C4-2B (cell line): ENCODE results near the gene RNF111.

ENCODE experiments used
- H3K27ac ChIP-seq: fragments of 450-650 bp; 2 replicates; pipeline ENCODE4 v1.5.1; 2017
- ZFX ChIP-seq: fragments of 450-650 bp; IDR thresholded peaks from 2 replicates; pipeline ENCODE4 v1.6.1; 2017
- TF ChIP-seq, protein P1 (sequence below): fragments of 450-650 bp; conservative IDR thresholded peaks from 2 replicates; pipeline ENCODE4 v1.5.1; 2017; ENCODE audit warnings: mild to moderate bottlenecking

Gene RNF111

DNA sequence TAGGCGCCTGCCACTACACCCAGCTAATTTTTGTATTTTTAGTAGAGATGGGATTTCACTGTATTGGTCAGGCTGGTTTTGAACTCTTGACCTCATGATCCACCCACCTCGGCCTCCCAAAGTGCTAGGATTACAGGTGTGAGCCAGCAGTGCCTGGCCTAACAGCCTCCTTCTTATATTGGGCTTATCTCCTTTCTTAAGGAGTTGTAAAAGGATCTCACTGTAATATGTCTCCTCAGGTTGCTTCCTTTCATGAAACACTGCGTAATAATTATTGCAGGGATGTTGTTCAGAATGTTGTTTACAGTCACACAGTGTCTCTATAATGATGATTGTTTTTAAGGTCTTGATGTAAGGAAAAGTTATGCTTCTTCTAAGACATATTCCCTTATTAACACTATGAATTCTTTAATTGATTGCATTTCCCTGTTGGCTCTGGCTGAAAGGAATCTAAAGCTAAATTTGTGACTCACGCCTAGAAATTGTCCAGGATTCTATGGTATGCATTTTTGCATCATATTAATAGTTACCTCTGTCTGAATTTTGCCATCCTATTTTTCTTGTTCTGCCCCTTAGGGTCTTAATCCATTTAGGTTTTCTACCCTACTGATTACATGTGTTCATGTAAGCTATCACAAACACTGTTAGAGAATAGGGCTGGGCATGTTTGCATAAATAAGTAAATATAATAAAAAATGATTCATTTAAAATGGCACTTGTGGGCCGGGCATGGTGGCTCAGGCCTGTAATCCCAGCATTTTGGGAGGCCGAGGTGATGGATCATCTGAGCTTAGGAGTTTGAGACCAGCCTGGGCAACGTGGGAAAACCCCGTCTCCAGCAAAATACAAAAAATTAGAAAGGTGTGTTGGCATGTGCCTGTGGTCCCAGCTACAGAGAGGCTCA, 24.5 kb upstream of the RNF111 start:
- TF ChIP-seq, protein P1, sequence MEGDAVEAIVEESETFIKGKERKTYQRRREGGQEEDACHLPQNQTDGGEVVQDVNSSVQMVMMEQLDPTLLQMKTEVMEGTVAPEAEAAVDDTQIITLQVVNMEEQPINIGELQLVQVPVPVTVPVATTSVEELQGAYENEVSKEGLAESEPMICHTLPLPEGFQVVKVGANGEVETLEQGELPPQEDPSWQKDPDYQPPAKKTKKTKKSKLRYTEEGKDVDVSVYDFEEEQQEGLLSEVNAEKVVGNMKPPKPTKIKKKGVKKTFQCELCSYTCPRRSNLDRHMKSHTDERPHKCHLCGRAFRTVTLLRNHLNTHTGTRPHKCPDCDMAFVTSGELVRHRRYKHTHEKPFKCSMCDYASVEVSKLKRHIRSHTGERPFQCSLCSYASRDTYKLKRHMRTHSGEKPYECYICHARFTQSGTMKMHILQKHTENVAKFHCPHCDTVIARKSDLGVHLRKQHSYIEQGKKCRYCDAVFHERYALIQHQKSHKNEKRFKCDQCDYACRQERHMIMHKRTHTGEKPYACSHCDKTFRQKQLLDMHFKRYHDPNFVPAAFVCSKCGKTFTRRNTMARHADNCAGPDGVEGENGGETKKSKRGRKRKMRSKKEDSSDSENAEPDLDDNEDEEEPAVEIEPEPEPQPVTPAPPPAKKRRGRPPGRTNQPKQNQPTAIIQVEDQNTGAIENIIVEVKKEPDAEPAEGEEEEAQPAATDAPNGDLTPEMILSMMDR: no peak
- TF ChIP-seq ZFX: no peak

DNA sequence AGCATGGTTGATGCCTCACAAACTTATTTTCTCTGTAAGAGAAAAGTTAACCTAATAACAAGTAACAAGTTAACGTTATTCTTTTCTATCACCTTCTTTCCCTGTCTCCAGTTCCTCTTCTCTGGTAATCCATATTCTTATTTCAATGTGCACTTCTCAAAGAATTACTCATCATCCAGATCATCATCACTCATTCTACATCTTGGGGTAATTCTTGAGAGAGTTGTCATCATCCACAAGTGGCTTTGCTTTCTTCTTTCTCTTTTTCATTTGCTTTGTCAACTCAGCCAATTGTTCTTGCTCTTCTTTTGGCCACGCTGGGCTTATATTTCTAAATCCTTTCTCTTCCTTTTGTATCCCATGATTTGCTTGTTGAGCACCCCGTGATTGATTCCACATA, 20.8 kb upstream of the RNF111 start:
- no peak overlapping the region for H3K27ac ChIP-seq
- no peak for TF ChIP-seq ZFX
- TF ChIP-seq, protein P1: no peak

More for the DNA sequence above, 24.5 kb upstream of the RNF111 start:
- H3K27ac ChIP-seq: no peak overlapping the region

DNA sequence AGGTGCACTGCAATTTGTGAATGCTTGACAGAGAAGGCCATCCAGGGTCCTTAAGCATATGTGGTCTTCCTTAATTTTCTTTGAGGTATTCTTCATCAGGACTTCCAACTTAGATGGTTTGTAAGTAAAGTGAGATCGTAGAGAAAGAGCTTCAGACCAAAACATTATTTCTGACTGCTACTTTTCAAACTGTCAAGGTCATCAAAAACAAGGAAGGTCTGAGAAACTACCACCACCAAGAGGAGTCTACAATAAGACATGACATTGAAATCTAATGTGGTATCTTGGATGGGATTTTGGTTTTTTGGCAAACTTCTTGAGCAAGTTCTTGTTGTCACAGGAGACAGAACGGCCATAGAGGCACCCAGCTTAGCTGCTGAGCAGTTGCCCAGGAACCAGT, 20.0 kb upstream of the RNF111 start:
- H3K27ac ChIP-seq: no peak overlapping the region
- TF ChIP-seq, protein P1: no peak
- TF ChIP-seq ZFX: no peak

DNA sequence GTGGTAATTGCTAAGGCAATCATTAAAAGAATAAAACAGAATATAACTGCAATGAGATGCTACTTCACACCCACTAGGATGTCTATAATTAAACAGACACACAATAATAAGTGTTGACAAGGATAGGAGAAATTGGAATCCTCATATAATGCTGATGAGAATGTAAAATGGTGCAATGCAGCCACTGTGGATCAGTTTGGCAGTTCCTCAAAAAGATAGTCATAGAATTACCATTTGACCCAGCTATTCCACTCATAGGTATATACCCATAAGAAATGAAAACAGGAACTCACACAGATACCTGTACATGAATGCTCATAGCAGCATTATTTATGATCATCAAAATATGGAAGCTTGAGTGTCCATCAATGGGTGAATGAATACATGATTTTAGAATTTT, 9.6 kb upstream of the RNF111 start:
- TF ChIP-seq, protein P1: no peak
- no peak for TF ChIP-seq ZFX
- no peak overlapping the region for H3K27ac ChIP-seq

DNA sequence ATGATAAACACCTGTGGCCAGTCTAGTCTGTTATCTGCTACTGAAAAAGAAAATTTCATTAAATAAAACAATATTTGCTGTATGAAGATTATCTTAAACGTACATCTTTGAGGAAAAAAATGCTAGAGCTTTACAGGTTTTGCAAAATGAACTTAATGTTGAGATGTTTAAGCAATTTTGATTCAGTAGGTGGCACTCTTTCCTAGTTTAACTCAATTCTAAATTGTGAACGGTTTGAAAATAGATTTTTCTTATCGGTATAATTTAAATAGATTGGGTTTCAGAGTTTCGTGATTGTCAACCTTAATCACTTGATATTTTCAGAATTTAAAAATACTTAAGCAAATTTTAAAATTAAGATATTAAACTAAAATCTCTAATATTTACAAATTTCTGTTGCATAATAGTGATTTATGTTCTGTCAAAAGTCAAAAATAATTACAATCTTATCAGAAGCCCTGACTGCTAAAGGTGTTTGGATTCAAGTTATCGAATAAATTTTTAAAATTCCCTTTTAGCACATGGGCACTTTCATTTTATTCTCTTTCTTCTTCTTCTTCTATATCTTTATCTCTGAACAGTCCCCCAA, 7.0 kb upstream of the RNF111 start:
- TF ChIP-seq, protein P1: peak; percentile 75
- TF ChIP-seq ZFX: no peak
- H3K27ac ChIP-seq: no peak overlapping the region

DNA sequence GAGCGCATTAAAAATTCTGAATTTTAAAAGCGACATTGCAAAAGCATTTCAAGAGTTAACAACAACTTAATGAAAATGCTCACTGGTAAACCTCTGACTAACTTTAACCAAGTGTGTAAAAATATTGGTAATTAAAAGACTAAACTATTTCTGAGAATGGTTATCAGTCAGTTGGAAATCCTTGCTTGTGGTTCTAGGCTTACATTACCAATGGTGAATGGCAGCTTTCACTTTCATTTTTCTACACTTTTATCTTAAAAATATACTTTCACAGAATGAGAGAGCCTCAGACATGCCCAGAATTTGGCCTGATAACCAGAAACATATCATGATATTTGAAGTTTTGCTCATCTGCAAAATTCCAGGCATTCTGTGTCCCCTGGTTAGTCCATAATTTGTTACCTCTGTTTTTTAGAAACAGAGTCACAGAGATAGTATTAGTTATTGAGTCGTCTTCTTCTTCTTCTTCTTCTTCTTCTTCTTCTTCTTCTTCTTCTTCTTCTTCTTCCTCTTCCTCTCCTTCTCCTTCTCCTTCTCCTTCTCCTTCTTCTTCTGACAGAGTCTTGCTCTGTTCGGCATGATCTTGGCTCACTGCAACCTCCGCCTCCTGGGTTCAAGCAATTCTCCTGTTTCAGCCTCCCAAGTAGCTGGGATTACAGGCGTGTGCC, 5.5 kb upstream of the RNF111 start:
- H3K27ac ChIP-seq: no peak overlapping the region
- TF ChIP-seq ZFX: no peak
- TF ChIP-seq, protein P1: no peak

DNA sequence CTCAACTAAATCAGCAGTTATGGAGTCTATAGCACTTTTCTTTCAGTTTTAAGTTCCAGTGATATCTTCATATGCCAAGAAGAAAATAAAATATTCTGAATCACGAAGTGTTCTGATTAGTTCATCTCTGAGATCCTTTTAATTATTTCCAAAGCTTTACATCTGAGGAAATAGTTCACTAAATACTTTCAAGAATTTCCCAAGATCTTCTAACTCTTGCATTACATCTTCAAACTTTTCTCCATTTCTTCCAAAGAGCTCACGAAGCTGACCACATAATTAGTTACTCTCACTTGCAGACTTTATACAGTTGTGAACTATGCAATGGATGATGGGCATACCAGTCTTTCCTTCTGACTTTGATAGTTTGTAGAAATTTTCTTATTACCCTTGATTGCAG, 4.2 kb upstream of the RNF111 start:
- no peak overlapping the region for H3K27ac ChIP-seq
- TF ChIP-seq, protein P1: no peak
- no peak for TF ChIP-seq ZFX
